Keratinocyte (primary cell): Measurements from ENCODE around the gene RERE. TPM values are rescaled to one million over a fixed set of nuclear protein-coding genes. Genes with fewer than 3 reads are reported as not detected.

Experiments used
- DNase-seq: peaks from one replicate; pipeline ENCODE4 v3.0.0-alpha.2; 2011; ENCODE audit warnings: low read depth, missing footprints, low spot score
- FAIRE-seq: peaks from 2 replicates; lab custom pipeline; 2011; peaks lifted over from hg19 to GRCh38; lab: Jason Lieb, UNC
- H2AFZ ChIP-seq: 2 replicates; pipeline ENCODE4 v1.6.0; 2012; ENCODE audit warnings: low read length, control low read depth, inconsistent platforms; ENCODE audit not compliant: control insufficient read depth
- H3K27ac ChIP-seq: 2 replicates; pipeline ENCODE4 v1.5.1; 2011; ENCODE audit warnings: low read length; ENCODE audit not compliant: control insufficient read depth, insufficient read depth
- H3K27me3 ChIP-seq: 3 replicates; pipeline ENCODE4 v1.6.0; 2011; ENCODE audit warnings: low read length; ENCODE audit not compliant: control insufficient read depth, insufficient read depth; ENCODE audit errors: extremely low read depth
- H3K36me3 ChIP-seq, 2 experiments: 2 replicates in 1 of 2; 3 replicates in 1 of 2; pipeline ENCODE4 v1.5.1; 2011; ENCODE audit warnings: low read length in 2 of 2, mild to moderate bottlenecking in 1 of 2; ENCODE audit not compliant: control insufficient read depth in 2 of 2, insufficient read depth in 2 of 2; ENCODE audit errors: extremely low read depth in 1 of 2
- H3K4me1 ChIP-seq: 3 replicates; pipeline ENCODE4 v1.5.1; 2011; ENCODE audit warnings: low read length; ENCODE audit not compliant: control insufficient read depth, insufficient read depth; ENCODE audit errors: extremely low read depth
- H3K4me2 ChIP-seq: 3 replicates; pipeline ENCODE4 v1.6.0; 2011; ENCODE audit warnings: low read depth, low read length; ENCODE audit not compliant: control insufficient read depth, insufficient read depth; ENCODE audit errors: extremely low read depth
- H3K4me3 ChIP-seq, 3 experiments: fragments of 200-600 bp in 1 of 3; sonication (generic) in 1 of 3; 2 replicates in 2 of 3; 3 replicates in 1 of 3; pipeline ENCODE4 v1.5.1; 2011 to 2016; ENCODE audit warnings: low read length in 3 of 3, mild to moderate bottlenecking in 3 of 3, control low read depth in 2 of 3, inconsistent platforms in 1 of 3, low read depth in 1 of 3, mixed read lengths in 1 of 3, mixed run types in 1 of 3, moderate library complexity in 1 of 3; ENCODE audit not compliant: control insufficient read depth in 2 of 3, insufficient read depth in 2 of 3; ENCODE audit errors: extremely low read depth in 1 of 3
- H3K79me2 ChIP-seq: 2 replicates; pipeline ENCODE4 v1.6.0; 2012; ENCODE audit warnings: low read length; ENCODE audit not compliant: control insufficient read depth, insufficient read depth
- H3K9ac ChIP-seq: 3 replicates; pipeline ENCODE4 v1.6.0; 2011; ENCODE audit warnings: low read length; ENCODE audit not compliant: control insufficient read depth, insufficient read depth; ENCODE audit errors: extremely low read depth
- H3K9me1 ChIP-seq: 3 replicates; pipeline ENCODE4 v1.6.0; 2011; ENCODE audit warnings: low read length; ENCODE audit not compliant: control insufficient read depth, insufficient read depth; ENCODE audit errors: extremely low read depth
- H3K9me3 ChIP-seq: 2 replicates; pipeline ENCODE4 v1.5.1; 2012; ENCODE audit warnings: low read depth, low read length; ENCODE audit not compliant: control insufficient read depth
- H4K20me1 ChIP-seq: 3 replicates; pipeline ENCODE4 v1.6.0; 2011; ENCODE audit warnings: low read length; ENCODE audit not compliant: control insufficient read depth, insufficient read depth; ENCODE audit errors: extremely low read depth
- CTCF ChIP-seq, 3 experiments: IDR thresholded peaks in 1 of 3; conservative IDR thresholded peaks in 1 of 3; optimal IDR thresholded peaks in 1 of 3; 2 replicates in 2 of 3; 3 replicates in 1 of 3; pipeline versions ENCODE3 to v1.5.1; 2011; ENCODE audit warnings: low read length in 3 of 3, mild to moderate bottlenecking in 3 of 3, moderate library complexity in 2 of 3, control low read depth in 1 of 3, inconsistent platforms in 1 of 3; ENCODE audit not compliant: insufficient read depth in 2 of 3; ENCODE audit errors: extremely low read depth in 1 of 3
- EZH2 ChIP-seq: IDR thresholded peaks from one replicate; pipeline ENCODE4 v1.6.1; 2012; ENCODE audit warnings: inconsistent platforms, mild to moderate bottlenecking, low read length, moderate library complexity
- dilution Hi-C: fragments of 300-500 bp; cut with MboI; formaldehyde crosslinking; loops from one replicate; pipeline ENCODE4 v1.7.0; 2020; ENCODE audit warnings: low sequenced_read_pairs; ENCODE audit not compliant: extremely low pct_ligation_motif_present
- polyA plus RNA-seq, 5 experiments: library from polyadenylated mRNA; depleted of rRNA in 3 of 5; stranded (reverse) in 3 of 5; stranded (forward) in 1 of 5; unstranded in 1 of 5; fragments of >200 nt; gene quantifications; 1 replicate in 1 of 5; 2 replicates in 3 of 5; 3 replicates in 1 of 5; pipeline versions ENCODE4 v1.2.1 to v1.2.3, GENCODE V29; 2011 to 2012; ENCODE audit warnings: missing spikeins in 2 of 5, low read depth in 1 of 5, low replicate concordance in 1 of 5

Gene RERE
- polyA plus RNA-seq, 1 donor (not counting 4 experiments of a cell fraction or from before 2014, with no cell fraction given): 3.8 TPM

GRCh38 chr1:8663090-8663802, 154.2 kb downstream of the RERE start:
- Histone ChIP-seq H3K9me1 (no peaks in the 10 kb centered on the region), H3K4me3 (no peak overlapping the region), H3K27ac (no peak overlapping the region), H4K20me1 (no peaks in the 10 kb centered on the region), H3K9ac (no peak overlapping the region), H3K27me3 (no peaks in the 10 kb centered on the region), H3K9me3 (no peaks in the 10 kb centered on the region), H3K4me1 (peaks cover 44% of the 10 kb centered on the region), H3K79me2 (peaks cover 28% of the 10 kb centered on the region), H3K4me2 (no peak overlapping the region), H3K36me3 (no peaks in the 10 kb centered on the region), H2AFZ (no peak overlapping the region)
- dilution Hi-C loops: no loop called here
- TF ChIP-seq CTCF (optimal IDR thresholded peaks at IDR 0.05 in 1 of 3, IDR thresholded peaks at IDR 0.05 in 1 of 3, conservative IDR thresholded peaks at IDR 0.05 in 1 of 3; ENCODE audit: extremely low read depth in 1 of 3, insufficient read depth in 2 of 3, low read length in 3 of 3) (no peak), EZH2 (no peak)
- DNase-seq (no peak), FAIRE-seq (no peak)

GRCh38 chr1:8662380-8663072, 154.9 kb downstream of the RERE start:
- FAIRE-seq: no peak
- H3K9me1 ChIP-seq: no peaks in the 10 kb centered on the region
- H3K9me3 ChIP-seq: no peaks in the 10 kb centered on the region
- peaks cover 22% of the 10 kb centered on the region for H3K79me2 ChIP-seq
- no peaks in the 10 kb centered on the region for H4K20me1 ChIP-seq
- H3K4me1 ChIP-seq: peaks cover 44% of the 10 kb centered on the region
- H2AFZ ChIP-seq: no peak overlapping the region
- TF ChIP-seq EZH2 (no peak), CTCF (optimal IDR thresholded peaks at IDR 0.05 in 1 of 3, IDR thresholded peaks at IDR 0.05 in 1 of 3, conservative IDR thresholded peaks at IDR 0.05 in 1 of 3; ENCODE audit: extremely low read depth in 1 of 3, insufficient read depth in 2 of 3, low read length in 3 of 3) (no peak)
- peak overlapping the region; percentile 92 for H3K27ac ChIP-seq
- no peak overlapping the region for H3K9ac ChIP-seq
- DNase-seq: no peak
- H3K27me3 ChIP-seq: no peaks in the 10 kb centered on the region
- dilution Hi-C loops: no loop called here
- H3K4me3 ChIP-seq: peak overlapping the region in 1 of 3 experiments; percentile 25
- peak overlapping the region; percentile 63 for H3K4me2 ChIP-seq
- H3K36me3 ChIP-seq: no peaks in the 10 kb centered on the region
